Hepatocyte (in vitro differentiated cells): ENCODE measurements around the gene SERPINA5.

ENCODE experiments used
- EZH2 ChIP-seq: fragments of 200-600 bp; sonication (generic); IDR thresholded peaks from 2 replicates; pipeline ENCODE4 v1.6.1; 2016; ENCODE audit warnings: antibody characterized with exemption, mild to moderate bottlenecking, borderline replicate concordance
- EZH2phosphoT487 ChIP-seq: fragments of 200-600 bp; sonication (generic); IDR thresholded peaks from one replicate; pipeline ENCODE4 v1.6.1; 2018; ENCODE audit warnings: antibody characterized with exemption, mild to moderate bottlenecking, low read depth, moderate library complexity; ENCODE audit not compliant: unreplicated experiment, severe bottlenecking
- TF ChIP-seq, protein P1 (sequence below): fragments of 200-600 bp; sonication (generic); IDR thresholded peaks from 2 replicates; pipeline ENCODE4 v1.5.1; 2016; ENCODE audit warnings: antibody characterized with exemption, mild to moderate bottlenecking; ENCODE audit not compliant: poor library complexity

DNA sequence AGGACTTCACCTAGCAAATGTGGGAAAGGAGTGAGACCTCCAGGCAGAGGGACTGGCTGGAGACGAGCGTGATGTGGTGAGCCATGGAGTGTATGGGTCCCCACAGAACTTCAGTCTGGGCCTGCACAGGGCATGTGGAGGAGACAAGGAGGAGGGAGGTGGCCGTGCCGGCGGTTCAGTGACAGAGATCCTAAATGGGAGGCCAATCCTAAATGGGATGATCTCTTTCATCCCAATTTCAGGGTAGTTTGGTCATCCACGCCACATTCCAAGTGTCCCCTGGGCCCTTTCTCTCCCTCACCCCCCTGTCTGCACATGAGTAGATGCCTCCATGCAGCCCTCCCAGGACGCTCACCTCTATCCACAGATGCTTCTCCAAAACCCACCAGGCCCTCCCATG, 13.2 kb downstream of the SERPINA5 start:
- TF ChIP-seq, protein P1, sequence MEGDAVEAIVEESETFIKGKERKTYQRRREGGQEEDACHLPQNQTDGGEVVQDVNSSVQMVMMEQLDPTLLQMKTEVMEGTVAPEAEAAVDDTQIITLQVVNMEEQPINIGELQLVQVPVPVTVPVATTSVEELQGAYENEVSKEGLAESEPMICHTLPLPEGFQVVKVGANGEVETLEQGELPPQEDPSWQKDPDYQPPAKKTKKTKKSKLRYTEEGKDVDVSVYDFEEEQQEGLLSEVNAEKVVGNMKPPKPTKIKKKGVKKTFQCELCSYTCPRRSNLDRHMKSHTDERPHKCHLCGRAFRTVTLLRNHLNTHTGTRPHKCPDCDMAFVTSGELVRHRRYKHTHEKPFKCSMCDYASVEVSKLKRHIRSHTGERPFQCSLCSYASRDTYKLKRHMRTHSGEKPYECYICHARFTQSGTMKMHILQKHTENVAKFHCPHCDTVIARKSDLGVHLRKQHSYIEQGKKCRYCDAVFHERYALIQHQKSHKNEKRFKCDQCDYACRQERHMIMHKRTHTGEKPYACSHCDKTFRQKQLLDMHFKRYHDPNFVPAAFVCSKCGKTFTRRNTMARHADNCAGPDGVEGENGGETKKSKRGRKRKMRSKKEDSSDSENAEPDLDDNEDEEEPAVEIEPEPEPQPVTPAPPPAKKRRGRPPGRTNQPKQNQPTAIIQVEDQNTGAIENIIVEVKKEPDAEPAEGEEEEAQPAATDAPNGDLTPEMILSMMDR: no peak
- TF ChIP-seq EZH2: no peak
- TF ChIP-seq EZH2phosphoT487: no peak
